HCT116 (cell line): ENCODE measurements around the gene STX1B. TPM values are rescaled to one million over a fixed set of nuclear protein-coding genes. Genes with fewer than 3 reads are reported as not detected.

ENCODE experiments used
- ATAC-seq: fragments of 200-7000 bp; cut with Tn5 transposase; 2 replicates; pipeline ENCODE4 v1.9.1; 2020; ENCODE audit warnings: mild to moderate bottlenecking, moderate library complexity
- BruUV-seq: library from RNA; stranded (reverse); fragments of 400-500 nt; replicated peaks from 2 replicates; lab custom pipeline; 2021; lab: Mats Ljungman, UMichigan
- CTCF ChIA-PET: fragments of 300-600 bp; sonication (Branson Sonifier 250); formaldehyde crosslinking; loops from one replicate; lab custom pipeline; 2021; ENCODE audit warnings: antibody characterized with exemption; lab: Charles Lee
- POLR2A ChIA-PET: fragments of 300-600, 350-600 bp; sonication (Branson Sonifier 250); formaldehyde crosslinking; loops from one replicate; lab custom pipeline; 2021; ENCODE audit warnings: antibody characterized with exemption; lab: Charles Lee
- RAD21 ChIA-PET, 2 experiments: fragments of 300-600 bp; sonication (Branson Sonifier 250); formaldehyde crosslinking; loops; one replicate each; lab custom pipeline; 2023; ENCODE audit warnings: low total read pairs in 2 of 2; ENCODE audit not compliant: uncharacterized antibody in 2 of 2, unreplicated experiment in 2 of 2, low non-redundant PET in 1 of 2; lab: Charles Lee
- DNase-seq: peaks from one replicate; pipeline ENCODE4 v3.0.0-alpha.2; 2010; ENCODE audit warnings: low read depth, low spot score
- H2AFZ ChIP-seq: fragments of 200-600 bp; shearing (Covaris generic), sonication (generic); 2 replicates; pipeline ENCODE4 v1.6.1; 2017; ENCODE audit warnings: low read depth, mixed run types, mixed read lengths, antibody characterized with exemption, low read length; ENCODE audit not compliant: poor library complexity, severe bottlenecking
- H3K27ac ChIP-seq: 2 replicates; pipeline ENCODE4 v1.5.1; 2012; ENCODE audit warnings: low read depth, low read length
- H3K27me3 ChIP-seq: fragments of 200-600 bp; sonication (generic); 2 replicates; pipeline ENCODE4 v1.6.1; 2016; ENCODE audit warnings: mixed run types, low read length, mixed read lengths; ENCODE audit not compliant: insufficient read depth
- H3K36me3 ChIP-seq, 2 experiments: fragments of 200-500 bp in 1 of 2; fragments of 200-600 bp in 1 of 2; sonication (Bioruptor generic) in 1 of 2; sonication (generic) in 1 of 2; 2 replicates each; pipeline versions ENCODE4 v1.5.1 to v1.6.1; 2014 to 2016; ENCODE audit warnings: low read length in 2 of 2, inconsistent platforms in 1 of 2, mixed read lengths in 1 of 2, mixed run types in 1 of 2; ENCODE audit not compliant: insufficient read depth in 2 of 2, control insufficient read depth in 1 of 2
- H3K4me1 ChIP-seq, 2 experiments: fragments of 200-600 bp in 1 of 2; sonication (generic) in 1 of 2; 2 replicates each; pipeline versions ENCODE4 v1.5.1 to v1.6.1; 2012 to 2017; ENCODE audit warnings: low read length in 2 of 2, inconsistent platforms in 1 of 2, mild to moderate bottlenecking in 1 of 2, mixed read lengths in 1 of 2, mixed run types in 1 of 2, moderate library complexity in 1 of 2; ENCODE audit not compliant: insufficient read depth in 2 of 2, control insufficient read depth in 1 of 2
- H3K4me2 ChIP-seq: fragments of 200-600 bp; sonication (generic); 2 replicates; pipeline ENCODE4 v1.6.1; 2017; ENCODE audit warnings: mixed run types, low read length, mixed read lengths
- H3K4me3 ChIP-seq, 2 experiments: fragments of 200-600 bp in 1 of 2; sonication (generic) in 1 of 2; replicated peaks in 1 of 2; 2 replicates each; pipeline ENCODE4 v1.5.1; 2011 to 2016; ENCODE audit warnings: low read length in 2 of 2, control low read depth in 1 of 2, low read depth in 1 of 2, mild to moderate bottlenecking in 1 of 2, mixed read lengths in 1 of 2, mixed run types in 1 of 2
- H3K79me2 ChIP-seq: fragments of 200-600 bp; sonication (generic); 2 replicates; pipeline ENCODE4 v1.6.1; 2017; ENCODE audit warnings: mild to moderate bottlenecking, mixed run types, low read length, moderate library complexity, mixed read lengths; ENCODE audit not compliant: insufficient read depth
- H3K9ac ChIP-seq: fragments of 200-600 bp; sonication (generic); 2 replicates; pipeline ENCODE4 v1.6.1; 2016; ENCODE audit warnings: low read length, mixed read lengths
- H3K9me2 ChIP-seq: fragments of 200-600 bp; sonication (generic), shearing (Covaris generic); 2 replicates; pipeline ENCODE4 v1.6.1; 2017; ENCODE audit warnings: mixed run types, mild to moderate bottlenecking, moderate library complexity; ENCODE audit not compliant: insufficient read depth
- H3K9me3 ChIP-seq, 2 experiments: fragments of 200-500 bp in 1 of 2; fragments of 200-600 bp in 1 of 2; sonication (Bioruptor generic) in 1 of 2; sonication (generic) in 1 of 2; 2 replicates each; pipeline ENCODE4 v1.6.1; 2014 to 2017; ENCODE audit warnings: low read length in 2 of 2, mixed read lengths in 2 of 2, inconsistent platforms in 1 of 2, low read depth in 1 of 2, mild to moderate bottlenecking in 1 of 2, mixed run types in 1 of 2, moderate library complexity in 1 of 2; ENCODE audit not compliant: control insufficient read depth in 1 of 2, insufficient read depth in 1 of 2
- H4K20me1 ChIP-seq: fragments of 200-600 bp; sonication (generic), shearing (Covaris generic); 2 replicates; pipeline ENCODE4 v1.6.1; 2017; ENCODE audit warnings: mixed run types, mild to moderate bottlenecking, moderate library complexity; ENCODE audit not compliant: insufficient read depth
- EGR1 ChIP-seq: IDR thresholded peaks from 2 replicates; pipeline ENCODE4 v1.6.1; 2012; ENCODE audit warnings: low read depth
- POLR2A ChIP-seq: IDR thresholded peaks from 2 replicates; pipeline ENCODE4 v1.7.0; 2011; ENCODE audit warnings: borderline replicate concordance; ENCODE audit not compliant: insufficient read depth, insufficient read length; ENCODE audit errors: extremely low read depth
- SIN3A ChIP-seq: IDR thresholded peaks from 2 replicates; pipeline ENCODE4 v1.6.1; 2012; ENCODE audit warnings: low read depth
- TCF7L2 ChIP-seq: IDR thresholded peaks from 2 replicates; pipeline ENCODE4 v1.7.0; 2011; ENCODE audit warnings: borderline replicate concordance, inconsistent platforms; ENCODE audit not compliant: insufficient read depth, insufficient read length; ENCODE audit errors: extremely low read depth
- YY1 ChIP-seq: IDR thresholded peaks from 2 replicates; pipeline ENCODE4 v1.6.1; 2011; ENCODE audit warnings: low read length, low read depth, moderate library complexity, mild to moderate bottlenecking; ENCODE audit not compliant: insufficient replicate concordance; ENCODE audit errors: extremely low read depth
- ZBTB33 ChIP-seq: IDR thresholded peaks from 2 replicates; pipeline ENCODE4 v1.6.1; 2011; ENCODE audit warnings: mild to moderate bottlenecking, low read length, moderate library complexity; ENCODE audit not compliant: insufficient replicate concordance; ENCODE audit errors: extremely low read depth
- intact Hi-C: fragments of 100-400 bp; cut with micrococcal nuclease; formaldehyde crosslinking; loops from 2 replicates; pipeline ENCODE4 v1.10.0; 2022
- total RNA-seq: library from RNA; stranded (reverse); gene quantifications from one replicate; pipeline ENCODE4 v1.2.1, GENCODE V29; 2021; ENCODE audit not compliant: unreplicated experiment
- TF ChIP-seq, protein P1 (sequence below): IDR thresholded peaks from 2 replicates; pipeline ENCODE4 v1.6.1; 2012; ENCODE audit warnings: low read depth
- TF ChIP-seq, protein P2 (sequence below): IDR thresholded peaks from 2 replicates; pipeline ENCODE4 v1.6.1; 2012

The STX1B gene
- total RNA-seq, 1 experiment from 2014 or later, result 1.6 TPM

DNA sequence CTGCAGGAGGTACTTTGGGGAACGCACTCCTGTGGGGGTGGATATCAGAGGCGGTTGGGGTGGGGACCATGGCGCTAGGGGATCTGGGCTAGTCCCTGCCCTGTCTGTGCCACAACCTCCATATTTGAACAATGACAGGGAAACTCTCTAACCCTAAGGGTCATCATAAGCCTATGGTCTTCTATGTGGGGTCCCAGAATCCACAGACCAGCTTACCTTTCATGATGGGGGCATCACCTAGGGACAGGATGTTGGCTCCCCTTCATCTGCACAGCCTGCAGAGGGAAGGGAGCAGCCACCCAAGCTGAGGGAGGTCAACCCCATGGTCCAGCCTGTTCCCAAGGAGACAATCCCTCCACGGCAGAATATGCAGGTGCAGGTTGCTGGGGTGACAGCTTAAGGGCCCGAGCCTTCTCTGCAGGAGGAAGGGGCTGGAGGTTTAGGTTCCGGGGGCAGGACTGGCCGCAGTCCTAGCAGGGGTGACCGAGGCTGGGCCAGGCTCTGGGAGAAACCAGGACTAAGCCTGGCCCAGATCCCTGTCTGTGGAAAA is 59.8 kb downstream of the STX1B start:
- Histone ChIP-seq H3K9me3 (no peaks in the 10 kb centered on the region), H3K9me2 (no peaks in the 10 kb centered on the region), H3K27me3 (no peaks in the 10 kb centered on the region), H2AFZ (no peak overlapping the region), H3K79me2 (peaks cover 3% of the 10 kb centered on the region; the same call in 1 of the 2 replicates), H3K4me2 (peak overlapping the region; percentile 99), H4K20me1 (no peaks in the 10 kb centered on the region), H3K27ac (peak overlapping the region; percentile 96), H3K4me3 (peak overlapping the region; percentile 65 to 77), H3K4me1 (peaks cover 21 to 43% of the 10 kb centered on the region in 2 experiments), H3K36me3 (peaks cover 0 to 6% of the 10 kb centered on the region in 2 experiments; a peak in 1 of 4 replicates), H3K9ac (peak overlapping the region; percentile 82; the same call in 1 of the 2 replicates)
- ChIA-PET CTCF (interaction anchor here (1.0 kb wide), 1 partner anchor 11 kb away, joined by 3 read pairs; no protein-coding TSS in a partner anchor), POLR2A (interaction anchor here (0.9 kb wide), 1 partner anchor 167 kb away, joined by 3 read pairs; the partner anchor contains the start of gene KAT8), RAD21 (no interaction called here)
- intact Hi-C loops, result loop anchor here (10.0 kb wide), 2 partner anchors 144 to 494 kb away; partner anchors contain the start of genes VKORC1 and ZNF843
- TF ChIP-seq EGR1 (no peak), POLR2A (no peak), ZBTB33 (no peak), YY1 (no peak), TCF7L2 (no peak), SIN3A (no peak)
- TF ChIP-seq, protein P1, sequence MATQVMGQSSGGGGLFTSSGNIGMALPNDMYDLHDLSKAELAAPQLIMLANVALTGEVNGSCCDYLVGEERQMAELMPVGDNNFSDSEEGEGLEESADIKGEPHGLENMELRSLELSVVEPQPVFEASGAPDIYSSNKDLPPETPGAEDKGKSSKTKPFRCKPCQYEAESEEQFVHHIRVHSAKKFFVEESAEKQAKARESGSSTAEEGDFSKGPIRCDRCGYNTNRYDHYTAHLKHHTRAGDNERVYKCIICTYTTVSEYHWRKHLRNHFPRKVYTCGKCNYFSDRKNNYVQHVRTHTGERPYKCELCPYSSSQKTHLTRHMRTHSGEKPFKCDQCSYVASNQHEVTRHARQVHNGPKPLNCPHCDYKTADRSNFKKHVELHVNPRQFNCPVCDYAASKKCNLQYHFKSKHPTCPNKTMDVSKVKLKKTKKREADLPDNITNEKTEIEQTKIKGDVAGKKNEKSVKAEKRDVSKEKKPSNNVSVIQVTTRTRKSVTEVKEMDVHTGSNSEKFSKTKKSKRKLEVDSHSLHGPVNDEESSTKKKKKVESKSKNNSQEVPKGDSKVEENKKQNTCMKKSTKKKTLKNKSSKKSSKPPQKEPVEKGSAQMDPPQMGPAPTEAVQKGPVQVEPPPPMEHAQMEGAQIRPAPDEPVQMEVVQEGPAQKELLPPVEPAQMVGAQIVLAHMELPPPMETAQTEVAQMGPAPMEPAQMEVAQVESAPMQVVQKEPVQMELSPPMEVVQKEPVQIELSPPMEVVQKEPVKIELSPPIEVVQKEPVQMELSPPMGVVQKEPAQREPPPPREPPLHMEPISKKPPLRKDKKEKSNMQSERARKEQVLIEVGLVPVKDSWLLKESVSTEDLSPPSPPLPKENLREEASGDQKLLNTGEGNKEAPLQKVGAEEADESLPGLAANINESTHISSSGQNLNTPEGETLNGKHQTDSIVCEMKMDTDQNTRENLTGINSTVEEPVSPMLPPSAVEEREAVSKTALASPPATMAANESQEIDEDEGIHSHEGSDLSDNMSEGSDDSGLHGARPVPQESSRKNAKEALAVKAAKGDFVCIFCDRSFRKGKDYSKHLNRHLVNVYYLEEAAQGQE, result no peak
- TF ChIP-seq, protein P2, sequence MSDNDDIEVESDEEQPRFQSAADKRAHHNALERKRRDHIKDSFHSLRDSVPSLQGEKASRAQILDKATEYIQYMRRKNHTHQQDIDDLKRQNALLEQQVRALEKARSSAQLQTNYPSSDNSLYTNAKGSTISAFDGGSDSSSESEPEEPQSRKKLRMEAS, result no peak
- DNase-seq, result no peak
- no peak for ATAC-seq
- TSS peak; percentile 40 for BruUV-seq
